ENCODE data around the gene OR14A2.

GRCh38 chr1:247740721-247741120 lies 7.2 kb downstream of the OR14A2 start:
- TF ChIP-seq CTCF (conservative IDR thresholded peaks at IDR 0.05) (no peak), EZH2 (IDR thresholded peaks at IDR 0.05; ENCODE audit: low read depth) (no peak)
